Tibial nerve (tissue), 4 donors: ENCODE data around the gene PTGR3.

Source experiments
- CTCF ChIP-seq, 5 experiments: fragments of 200-600 bp in 3 of 5; fragments of 450-650 bp in 2 of 5; sonication (generic) in 3 of 5; IDR thresholded peaks; one replicate each; pipeline ENCODE4 v1.5.1; 2016 to 2019; ENCODE audit warnings: antibody characterized with exemption in 5 of 5, mild to moderate bottlenecking in 3 of 5, moderate library complexity in 2 of 5
- EP300 ChIP-seq, 2 donors: sonication (generic); formaldehyde crosslinking; IDR thresholded peaks; one replicate each; pipeline ENCODE4 v1.6.1; 2017; ENCODE audit warnings: antibody characterized with exemption in 2 of 2, mild to moderate bottlenecking in 1 of 2
- POLR2A ChIP-seq, 2 donors: fragments of 450-650 bp; IDR thresholded peaks; one replicate each; pipeline ENCODE4 v1.6.1; 2017; ENCODE audit warnings: antibody characterized with exemption in 2 of 2, mild to moderate bottlenecking in 2 of 2, moderate library complexity in 2 of 2

DNA sequence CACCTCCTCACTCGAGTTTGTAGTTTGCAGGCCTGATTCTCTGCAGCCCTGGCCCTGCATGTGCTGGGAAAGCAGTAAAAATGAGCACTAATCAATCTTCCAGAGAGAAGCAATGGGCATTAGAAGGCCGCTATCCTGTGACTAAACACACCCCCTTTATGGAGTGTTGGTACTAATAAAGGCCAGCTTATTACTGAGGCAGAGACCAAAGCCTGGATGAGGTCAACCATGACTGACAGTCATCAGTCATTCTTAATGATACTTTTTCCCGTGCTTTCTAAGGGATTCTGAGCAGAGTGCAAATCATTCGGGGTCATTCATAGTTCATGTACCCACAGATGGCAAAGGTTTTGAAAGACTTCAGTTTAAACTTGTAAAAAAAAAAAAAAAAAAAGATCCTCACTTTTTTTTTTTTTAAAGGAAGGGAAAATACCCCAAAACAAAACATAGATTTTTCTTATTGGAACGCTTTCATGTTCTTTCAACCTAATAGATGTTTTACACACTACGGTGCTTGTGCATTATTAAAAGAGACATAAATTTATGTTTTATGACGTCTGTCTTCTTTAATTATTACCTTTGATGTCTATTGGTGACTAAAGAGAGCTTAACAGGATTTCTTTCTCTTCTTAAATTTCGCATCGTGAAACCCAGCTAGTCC lies 14.9 kb upstream of the PTGR3 start:
- TF ChIP-seq CTCF (IDR thresholded peaks at IDR 0.05) = no peak
- TF ChIP-seq POLR2A (IDR thresholded peaks at IDR 0.05) = no peak
- no peak for TF ChIP-seq EP300 (IDR thresholded peaks at IDR 0.05)
